Keratinocyte (primary cell): Measurements from ENCODE around the gene TEX36. TPM values are rescaled to one million over a fixed set of nuclear protein-coding genes. Genes with fewer than 3 reads are reported as not detected.
A peak's percentile ranks its signal among the peaks of the same experiment; 100 is the strongest.

Experiments
- DNase-seq: peaks from one replicate; pipeline ENCODE4 v3.0.0-alpha.2; 2011; ENCODE audit warnings: low read depth, missing footprints, low spot score
- FAIRE-seq: peaks from 2 replicates; lab custom pipeline; 2011; peaks lifted over from hg19 to GRCh38; lab: Jason Lieb, UNC
- H2AFZ ChIP-seq: 2 replicates; pipeline ENCODE4 v1.6.0; 2012; ENCODE audit warnings: low read length, control low read depth, inconsistent platforms; ENCODE audit not compliant: control insufficient read depth
- H3K27ac ChIP-seq: 2 replicates; pipeline ENCODE4 v1.5.1; 2011; ENCODE audit warnings: low read length; ENCODE audit not compliant: control insufficient read depth, insufficient read depth
- H3K27me3 ChIP-seq: 3 replicates; pipeline ENCODE4 v1.6.0; 2011; ENCODE audit warnings: low read length; ENCODE audit not compliant: control insufficient read depth, insufficient read depth; ENCODE audit errors: extremely low read depth
- H3K36me3 ChIP-seq, 2 experiments: 2 replicates in 1 of 2; 3 replicates in 1 of 2; pipeline ENCODE4 v1.5.1; 2011; ENCODE audit warnings: low read length in 2 of 2, mild to moderate bottlenecking in 1 of 2; ENCODE audit not compliant: control insufficient read depth in 2 of 2, insufficient read depth in 2 of 2; ENCODE audit errors: extremely low read depth in 1 of 2
- H3K4me1 ChIP-seq: 3 replicates; pipeline ENCODE4 v1.5.1; 2011; ENCODE audit warnings: low read length; ENCODE audit not compliant: control insufficient read depth, insufficient read depth; ENCODE audit errors: extremely low read depth
- H3K4me2 ChIP-seq: 3 replicates; pipeline ENCODE4 v1.6.0; 2011; ENCODE audit warnings: low read depth, low read length; ENCODE audit not compliant: control insufficient read depth, insufficient read depth; ENCODE audit errors: extremely low read depth
- H3K4me3 ChIP-seq, 3 experiments: fragments of 200-600 bp in 1 of 3; sonication (generic) in 1 of 3; 2 replicates in 2 of 3; 3 replicates in 1 of 3; pipeline ENCODE4 v1.5.1; 2011 to 2016; ENCODE audit warnings: low read length in 3 of 3, mild to moderate bottlenecking in 3 of 3, control low read depth in 2 of 3, inconsistent platforms in 1 of 3, low read depth in 1 of 3, mixed read lengths in 1 of 3, mixed run types in 1 of 3, moderate library complexity in 1 of 3; ENCODE audit not compliant: control insufficient read depth in 2 of 3, insufficient read depth in 2 of 3; ENCODE audit errors: extremely low read depth in 1 of 3
- H3K79me2 ChIP-seq: 2 replicates; pipeline ENCODE4 v1.6.0; 2012; ENCODE audit warnings: low read length; ENCODE audit not compliant: control insufficient read depth, insufficient read depth
- H3K9ac ChIP-seq: 3 replicates; pipeline ENCODE4 v1.6.0; 2011; ENCODE audit warnings: low read length; ENCODE audit not compliant: control insufficient read depth, insufficient read depth; ENCODE audit errors: extremely low read depth
- H3K9me1 ChIP-seq: 3 replicates; pipeline ENCODE4 v1.6.0; 2011; ENCODE audit warnings: low read length; ENCODE audit not compliant: control insufficient read depth, insufficient read depth; ENCODE audit errors: extremely low read depth
- H3K9me3 ChIP-seq: 2 replicates; pipeline ENCODE4 v1.5.1; 2012; ENCODE audit warnings: low read depth, low read length; ENCODE audit not compliant: control insufficient read depth
- H4K20me1 ChIP-seq: 3 replicates; pipeline ENCODE4 v1.6.0; 2011; ENCODE audit warnings: low read length; ENCODE audit not compliant: control insufficient read depth, insufficient read depth; ENCODE audit errors: extremely low read depth
- EZH2 ChIP-seq: IDR thresholded peaks from one replicate; pipeline ENCODE4 v1.6.1; 2012; ENCODE audit warnings: inconsistent platforms, mild to moderate bottlenecking, low read length, moderate library complexity
- dilution Hi-C: fragments of 300-500 bp; cut with MboI; formaldehyde crosslinking; loops from one replicate; pipeline ENCODE4 v1.7.0; 2020; ENCODE audit warnings: low sequenced_read_pairs; ENCODE audit not compliant: extremely low pct_ligation_motif_present
- polyA plus RNA-seq, 5 experiments: library from polyadenylated mRNA; depleted of rRNA in 3 of 5; stranded (reverse) in 3 of 5; stranded (forward) in 1 of 5; unstranded in 1 of 5; fragments of >200 nt; gene quantifications; 1 replicate in 1 of 5; 2 replicates in 3 of 5; 3 replicates in 1 of 5; pipeline versions ENCODE4 v1.2.1 to v1.2.3, GENCODE V29; 2011 to 2012; ENCODE audit warnings: missing spikeins in 2 of 5, low read depth in 1 of 5, low replicate concordance in 1 of 5
- TF ChIP-seq, protein P1 (sequence below), 3 experiments: IDR thresholded peaks in 1 of 3; conservative IDR thresholded peaks in 1 of 3; optimal IDR thresholded peaks in 1 of 3; 2 replicates in 2 of 3; 3 replicates in 1 of 3; pipeline versions ENCODE3 to v1.5.1; 2011; ENCODE audit warnings: low read length in 3 of 3, mild to moderate bottlenecking in 3 of 3, moderate library complexity in 2 of 3, control low read depth in 1 of 3, inconsistent platforms in 1 of 3; ENCODE audit not compliant: insufficient read depth in 2 of 3; ENCODE audit errors: extremely low read depth in 1 of 3

The TEX36 gene
- polyA plus RNA-seq, 1 donor (not counting 4 experiments of a cell fraction or from before 2014, with no cell fraction given), result not detected

DNA sequence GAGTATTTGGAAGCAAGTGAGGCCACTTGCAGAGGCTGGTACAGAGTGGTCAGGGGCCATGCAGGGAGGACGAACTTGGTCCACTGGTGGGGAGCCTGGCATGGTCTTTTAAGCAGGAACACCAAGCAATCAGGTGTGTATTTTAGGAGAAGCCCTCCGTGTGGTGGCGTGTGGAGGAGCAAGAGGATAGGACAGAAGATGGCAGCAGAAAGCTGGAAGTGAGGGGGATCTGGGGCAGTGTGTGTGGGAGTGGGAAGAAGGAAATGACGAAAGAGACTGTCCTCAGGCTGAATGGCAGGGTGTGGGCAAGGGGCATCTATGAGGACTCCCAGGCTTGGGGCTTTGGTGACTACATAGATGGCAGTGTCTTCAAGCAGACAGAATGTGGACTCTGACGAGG is 51.2 kb downstream of the TEX36 start:
- Histone ChIP-seq H3K9me3 (no peaks in the 10 kb centered on the region), H3K4me1 (no peaks in the 10 kb centered on the region), H3K27me3 (peaks cover 6% of the 10 kb centered on the region), H3K9ac (no peak overlapping the region), H3K79me2 (no peaks in the 10 kb centered on the region), H2AFZ (no peak overlapping the region), H3K4me3 (no peak overlapping the region), H3K36me3 (no peaks in the 10 kb centered on the region), H3K27ac (no peak overlapping the region), H4K20me1 (no peaks in the 10 kb centered on the region), H3K4me2 (no peak overlapping the region), H3K9me1 (no peaks in the 10 kb centered on the region)
- no peak for TF ChIP-seq EZH2
- TF ChIP-seq, protein P1, sequence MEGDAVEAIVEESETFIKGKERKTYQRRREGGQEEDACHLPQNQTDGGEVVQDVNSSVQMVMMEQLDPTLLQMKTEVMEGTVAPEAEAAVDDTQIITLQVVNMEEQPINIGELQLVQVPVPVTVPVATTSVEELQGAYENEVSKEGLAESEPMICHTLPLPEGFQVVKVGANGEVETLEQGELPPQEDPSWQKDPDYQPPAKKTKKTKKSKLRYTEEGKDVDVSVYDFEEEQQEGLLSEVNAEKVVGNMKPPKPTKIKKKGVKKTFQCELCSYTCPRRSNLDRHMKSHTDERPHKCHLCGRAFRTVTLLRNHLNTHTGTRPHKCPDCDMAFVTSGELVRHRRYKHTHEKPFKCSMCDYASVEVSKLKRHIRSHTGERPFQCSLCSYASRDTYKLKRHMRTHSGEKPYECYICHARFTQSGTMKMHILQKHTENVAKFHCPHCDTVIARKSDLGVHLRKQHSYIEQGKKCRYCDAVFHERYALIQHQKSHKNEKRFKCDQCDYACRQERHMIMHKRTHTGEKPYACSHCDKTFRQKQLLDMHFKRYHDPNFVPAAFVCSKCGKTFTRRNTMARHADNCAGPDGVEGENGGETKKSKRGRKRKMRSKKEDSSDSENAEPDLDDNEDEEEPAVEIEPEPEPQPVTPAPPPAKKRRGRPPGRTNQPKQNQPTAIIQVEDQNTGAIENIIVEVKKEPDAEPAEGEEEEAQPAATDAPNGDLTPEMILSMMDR (optimal IDR thresholded peaks at IDR 0.05 in 1 of 3, IDR thresholded peaks at IDR 0.05 in 1 of 3, conservative IDR thresholded peaks at IDR 0.05 in 1 of 3; ENCODE audit: extremely low read depth in 1 of 3, insufficient read depth in 2 of 3, low read length in 3 of 3), result peak in 1 of 3 experiments; percentile 12
- dilution Hi-C loops, result no loop called here
- DNase-seq, result no peak
- FAIRE-seq, result no peak

DNA sequence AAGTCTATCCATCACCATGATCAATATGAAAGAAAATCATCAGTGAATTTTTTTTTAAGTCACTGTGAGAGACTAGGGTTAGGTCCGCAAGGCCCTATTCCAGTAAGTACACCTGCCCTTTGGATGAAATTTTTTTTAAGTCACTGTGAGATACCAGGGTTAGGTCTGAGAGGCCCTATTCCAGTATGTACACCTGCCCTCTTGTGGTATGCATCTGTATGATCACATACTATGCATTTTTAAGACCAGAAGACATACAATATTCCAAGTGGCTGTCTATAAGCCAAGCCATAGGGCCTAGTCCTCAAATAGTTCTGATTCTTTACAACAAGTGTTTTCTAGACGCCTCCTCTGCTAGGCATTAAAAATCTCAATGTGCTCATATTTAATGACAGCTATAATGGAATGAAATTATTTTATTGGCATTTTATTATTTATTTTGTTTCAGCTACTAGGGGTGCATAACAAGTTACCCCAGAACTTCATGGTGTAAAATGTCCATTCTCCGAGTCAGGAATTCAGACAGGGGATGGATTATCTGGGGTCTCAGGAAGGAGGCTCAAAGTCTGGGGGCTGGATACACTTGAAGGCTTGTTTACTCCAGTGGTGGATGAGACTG is 53.1 kb downstream of the TEX36 start:
- no peak overlapping the region for H2AFZ ChIP-seq
- TF ChIP-seq, protein P1 (optimal IDR thresholded peaks at IDR 0.05 in 1 of 3, IDR thresholded peaks at IDR 0.05 in 1 of 3, conservative IDR thresholded peaks at IDR 0.05 in 1 of 3; ENCODE audit: extremely low read depth in 1 of 3, insufficient read depth in 2 of 3, low read length in 3 of 3), result peak; percentile 41 to 66 (median 53)
- TF ChIP-seq EZH2, result no peak
- no peaks in the 10 kb centered on the region for H3K79me2 ChIP-seq
- H3K4me3 ChIP-seq, result no peak overlapping the region
- H4K20me1 ChIP-seq, result no peaks in the 10 kb centered on the region
- dilution Hi-C loops, result no loop called here
- peaks cover 18% of the 10 kb centered on the region for H3K27me3 ChIP-seq
- H3K27ac ChIP-seq, result no peak overlapping the region
- H3K36me3 ChIP-seq, result no peaks in the 10 kb centered on the region
- no peak overlapping the region for H3K4me2 ChIP-seq
- no peaks in the 10 kb centered on the region for H3K4me1 ChIP-seq
- no peak overlapping the region for H3K9ac ChIP-seq
- H3K9me3 ChIP-seq, result no peaks in the 10 kb centered on the region
- FAIRE-seq, result no peak
- H3K9me1 ChIP-seq, result no peaks in the 10 kb centered on the region
- DNase-seq, result peak; percentile 21
